ENCODE data around the gene TMEM176B. TPM values are rescaled to one million over a fixed set of nuclear protein-coding genes. Genes with fewer than 3 reads are reported as not detected.

Gene TMEM176B
- 0.27 and 0.76 TPM in 2 replicates for total RNA-seq (2014; rRNA removed; shearing (Covaris generic))

- no peak for DNase-seq (ENCODE audit: low spot score)
Observed at GRCh38 chr7:150799741-150800580, at the start of gene TMEM176B. TMEM176B (minus strand) TSS chr7:150800364; CDS start chr7:150796569, 3,795 bp downstream.

GRCh38 chr7:150849204-150849775 lies 49.1 kb upstream of the TMEM176B start:
- DNase-seq (ENCODE audit: low spot score) = no peak

GRCh38 chr7:150848561-150849115 lies 48.5 kb upstream of the TMEM176B start:
- no peak for DNase-seq (ENCODE audit: low spot score)

GRCh38 chr7:150848111-150848510 lies 47.9 kb upstream of the TMEM176B start:
- DNase-seq (ENCODE audit: low spot score) = no peak

- DNase-seq (ENCODE audit: low spot score) = no peak
Observed at GRCh38 chr7:150847536-150847935, 47.4 kb upstream of the TMEM176B start.

GRCh38 chr7:150846291-150847115 lies 46.3 kb upstream of the TMEM176B start:
- no peak for DNase-seq (ENCODE audit: low spot score)

GRCh38 chr7:150845421-150845861 lies 45.3 kb upstream of the TMEM176B start:
- no peak for DNase-seq (ENCODE audit: low spot score)

GRCh38 chr7:150842716-150843115 lies 42.6 kb upstream of the TMEM176B start:
- no peak for DNase-seq (ENCODE audit: low spot score)

GRCh38 chr7:150842018-150842417 lies 41.9 kb upstream of the TMEM176B start:
- no peak for DNase-seq (ENCODE audit: low spot score)

GRCh38 chr7:150838965-150839650 lies 38.9 kb upstream of the TMEM176B start:
- no peak for DNase-seq (ENCODE audit: low spot score)

GRCh38 chr7:150835702-150836280 lies 35.6 kb upstream of the TMEM176B start:
- DNase-seq (ENCODE audit: low spot score) = no peak

GRCh38 chr7:150835019-150835418 lies 34.9 kb upstream of the TMEM176B start:
- no peak for DNase-seq (ENCODE audit: low spot score)

GRCh38 chr7:150831851-150832250 lies 31.7 kb upstream of the TMEM176B start:
- no peak for DNase-seq (ENCODE audit: low spot score)

- DNase-seq (ENCODE audit: low spot score) = no peak
Observed at GRCh38 chr7:150830937-150831336, 30.8 kb upstream of the TMEM176B start.

- no peak for DNase-seq (ENCODE audit: low spot score)
Observed at GRCh38 chr7:150829426-150829825, 29.3 kb upstream of the TMEM176B start.

GRCh38 chr7:150828384-150828783 lies 28.2 kb upstream of the TMEM176B start:
- DNase-seq (ENCODE audit: low spot score) = no peak

- DNase-seq (ENCODE audit: low spot score) = no peak
Observed at GRCh38 chr7:150826061-150826849, 26.1 kb upstream of the TMEM176B start.

- peak; percentile 34 for DNase-seq (ENCODE audit: low spot score)
Observed at GRCh38 chr7:150824379-150825177, 24.4 kb upstream of the TMEM176B start.

- peak; percentile 34 for DNase-seq (ENCODE audit: low spot score)
Observed at GRCh38 chr7:150823484-150824126, 23.4 kb upstream of the TMEM176B start.
